ENCODE measurements around the gene SMTN. TPM values are rescaled to one million over a fixed set of nuclear protein-coding genes. Genes with fewer than 3 reads are reported as not detected.

Gene SMTN
- total and polyA plus RNA-seq, 9 of the 15 experiments (the other 6 are each of a cell fraction or from before 2014, with no cell fraction given): 2.5 to 41.1 (median 16.1) TPM

DNA sequence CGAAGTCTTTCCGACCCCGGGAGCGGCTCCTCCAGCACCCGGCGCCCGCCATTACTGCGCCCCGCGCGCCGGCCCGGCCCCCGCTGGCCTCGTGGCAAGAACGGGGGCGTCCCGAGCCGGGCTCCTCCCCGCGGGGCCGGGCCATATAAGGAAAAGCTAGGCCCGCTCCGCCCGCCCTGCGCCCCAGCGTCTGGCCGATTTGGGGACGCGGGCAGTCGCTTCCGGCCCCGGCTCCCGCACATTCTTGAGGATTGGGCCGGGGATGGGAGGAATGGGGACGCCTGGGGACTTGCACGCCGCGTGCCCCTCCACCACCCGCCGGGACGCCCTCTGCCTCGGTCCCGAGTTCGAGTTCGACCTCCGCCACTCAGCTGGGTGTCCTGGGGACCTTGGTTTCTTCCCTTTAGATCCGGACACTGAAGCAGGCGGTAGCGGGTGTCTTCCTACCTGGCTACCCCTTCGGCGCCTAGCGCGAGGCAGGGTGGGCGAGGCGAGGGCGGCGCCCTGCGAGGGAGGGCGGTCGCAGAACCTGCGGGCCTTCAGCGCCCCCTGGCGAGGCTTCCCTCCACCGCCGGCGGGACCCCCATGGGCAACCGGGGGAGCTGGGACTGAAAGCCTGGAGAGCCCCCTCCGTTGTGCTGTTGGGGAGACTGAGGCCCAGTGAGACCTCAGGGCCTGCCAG is 3.8 kb downstream of the SMTN start (continued):
- TF ChIP-seq FUS (optimal IDR thresholded peaks at IDR 0.05; ENCODE audit: low read depth, low read length) (no peak), MCM7 (IDR thresholded peaks at IDR 0.05) (no peak), SMARCE1 (IDR thresholded peaks at IDR 0.05) (no peak), GABPB2 (CRISPR knock-in tag; conservative IDR thresholded peaks at IDR 0.05) (no peak), MAFF (IDR thresholded peaks at IDR 0.05; ENCODE audit: low read length) (no peak), RBM39 (optimal IDR thresholded peaks at IDR 0.05; ENCODE audit: low read depth, low read length) (no peak), XRCC3 (IDR thresholded peaks at IDR 0.05) (no peak), SUPT5H (IDR thresholded peaks at IDR 0.05) (peak; percentile 67), POLR2A (conservative IDR thresholded peaks at IDR 0.05) (peak; percentile 82), KDM1A (IDR thresholded peaks at IDR 0.05) (no peak), SRSF7 (optimal IDR thresholded peaks at IDR 0.05; ENCODE audit: low read depth, low read length) (no peak), POLR3G (IDR thresholded peaks at IDR 0.05; ENCODE audit: extremely low read depth, insufficient read length, insufficient replicate concordance) (no peak), ELF2 (CRISPR knock-in tag; IDR thresholded peaks at IDR 0.05) (peak; percentile 45; the same call in 1 of the 2 replicates)
- TF ChIP-seq, protein P1, sequence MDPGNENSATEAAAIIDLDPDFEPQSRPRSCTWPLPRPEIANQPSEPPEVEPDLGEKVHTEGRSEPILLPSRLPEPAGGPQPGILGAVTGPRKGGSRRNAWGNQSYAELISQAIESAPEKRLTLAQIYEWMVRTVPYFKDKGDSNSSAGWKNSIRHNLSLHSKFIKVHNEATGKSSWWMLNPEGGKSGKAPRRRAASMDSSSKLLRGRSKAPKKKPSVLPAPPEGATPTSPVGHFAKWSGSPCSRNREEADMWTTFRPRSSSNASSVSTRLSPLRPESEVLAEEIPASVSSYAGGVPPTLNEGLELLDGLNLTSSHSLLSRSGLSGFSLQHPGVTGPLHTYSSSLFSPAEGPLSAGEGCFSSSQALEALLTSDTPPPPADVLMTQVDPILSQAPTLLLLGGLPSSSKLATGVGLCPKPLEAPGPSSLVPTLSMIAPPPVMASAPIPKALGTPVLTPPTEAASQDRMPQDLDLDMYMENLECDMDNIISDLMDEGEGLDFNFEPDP (CRISPR knock-in tag; IDR thresholded peaks at IDR 0.05): no peak
- TF ChIP-seq, protein P2, sequence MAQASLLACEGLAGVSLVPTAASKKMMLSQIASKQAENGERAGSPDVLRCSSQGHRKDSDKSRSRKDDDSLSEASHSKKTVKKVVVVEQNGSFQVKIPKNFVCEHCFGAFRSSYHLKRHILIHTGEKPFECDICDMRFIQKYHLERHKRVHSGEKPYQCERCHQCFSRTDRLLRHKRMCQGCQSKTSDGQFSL (CRISPR knock-in tag; IDR thresholded peaks at IDR 0.05): peak; percentile 66; the same call in 1 of the 2 replicates
- TF ChIP-seq, protein P2 (tag; IDR thresholded peaks at IDR 0.05): no peak
- TF ChIP-seq, protein P3, sequence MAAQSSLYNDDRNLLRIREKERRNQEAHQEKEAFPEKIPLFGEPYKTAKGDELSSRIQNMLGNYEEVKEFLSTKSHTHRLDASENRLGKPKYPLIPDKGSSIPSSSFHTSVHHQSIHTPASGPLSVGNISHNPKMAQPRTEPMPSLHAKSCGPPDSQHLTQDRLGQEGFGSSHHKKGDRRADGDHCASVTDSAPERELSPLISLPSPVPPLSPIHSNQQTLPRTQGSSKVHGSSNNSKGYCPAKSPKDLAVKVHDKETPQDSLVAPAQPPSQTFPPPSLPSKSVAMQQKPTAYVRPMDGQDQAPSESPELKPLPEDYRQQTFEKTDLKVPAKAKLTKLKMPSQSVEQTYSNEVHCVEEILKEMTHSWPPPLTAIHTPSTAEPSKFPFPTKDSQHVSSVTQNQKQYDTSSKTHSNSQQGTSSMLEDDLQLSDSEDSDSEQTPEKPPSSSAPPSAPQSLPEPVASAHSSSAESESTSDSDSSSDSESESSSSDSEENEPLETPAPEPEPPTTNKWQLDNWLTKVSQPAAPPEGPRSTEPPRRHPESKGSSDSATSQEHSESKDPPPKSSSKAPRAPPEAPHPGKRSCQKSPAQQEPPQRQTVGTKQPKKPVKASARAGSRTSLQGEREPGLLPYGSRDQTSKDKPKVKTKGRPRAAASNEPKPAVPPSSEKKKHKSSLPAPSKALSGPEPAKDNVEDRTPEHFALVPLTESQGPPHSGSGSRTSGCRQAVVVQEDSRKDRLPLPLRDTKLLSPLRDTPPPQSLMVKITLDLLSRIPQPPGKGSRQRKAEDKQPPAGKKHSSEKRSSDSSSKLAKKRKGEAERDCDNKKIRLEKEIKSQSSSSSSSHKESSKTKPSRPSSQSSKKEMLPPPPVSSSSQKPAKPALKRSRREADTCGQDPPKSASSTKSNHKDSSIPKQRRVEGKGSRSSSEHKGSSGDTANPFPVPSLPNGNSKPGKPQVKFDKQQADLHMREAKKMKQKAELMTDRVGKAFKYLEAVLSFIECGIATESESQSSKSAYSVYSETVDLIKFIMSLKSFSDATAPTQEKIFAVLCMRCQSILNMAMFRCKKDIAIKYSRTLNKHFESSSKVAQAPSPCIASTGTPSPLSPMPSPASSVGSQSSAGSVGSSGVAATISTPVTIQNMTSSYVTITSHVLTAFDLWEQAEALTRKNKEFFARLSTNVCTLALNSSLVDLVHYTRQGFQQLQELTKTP (IDR thresholded peaks at IDR 0.05; ENCODE audit: low read depth in 1 of 2, partially characterized antibody in 2 of 2): no peak
- TF ChIP-seq, protein P4, sequence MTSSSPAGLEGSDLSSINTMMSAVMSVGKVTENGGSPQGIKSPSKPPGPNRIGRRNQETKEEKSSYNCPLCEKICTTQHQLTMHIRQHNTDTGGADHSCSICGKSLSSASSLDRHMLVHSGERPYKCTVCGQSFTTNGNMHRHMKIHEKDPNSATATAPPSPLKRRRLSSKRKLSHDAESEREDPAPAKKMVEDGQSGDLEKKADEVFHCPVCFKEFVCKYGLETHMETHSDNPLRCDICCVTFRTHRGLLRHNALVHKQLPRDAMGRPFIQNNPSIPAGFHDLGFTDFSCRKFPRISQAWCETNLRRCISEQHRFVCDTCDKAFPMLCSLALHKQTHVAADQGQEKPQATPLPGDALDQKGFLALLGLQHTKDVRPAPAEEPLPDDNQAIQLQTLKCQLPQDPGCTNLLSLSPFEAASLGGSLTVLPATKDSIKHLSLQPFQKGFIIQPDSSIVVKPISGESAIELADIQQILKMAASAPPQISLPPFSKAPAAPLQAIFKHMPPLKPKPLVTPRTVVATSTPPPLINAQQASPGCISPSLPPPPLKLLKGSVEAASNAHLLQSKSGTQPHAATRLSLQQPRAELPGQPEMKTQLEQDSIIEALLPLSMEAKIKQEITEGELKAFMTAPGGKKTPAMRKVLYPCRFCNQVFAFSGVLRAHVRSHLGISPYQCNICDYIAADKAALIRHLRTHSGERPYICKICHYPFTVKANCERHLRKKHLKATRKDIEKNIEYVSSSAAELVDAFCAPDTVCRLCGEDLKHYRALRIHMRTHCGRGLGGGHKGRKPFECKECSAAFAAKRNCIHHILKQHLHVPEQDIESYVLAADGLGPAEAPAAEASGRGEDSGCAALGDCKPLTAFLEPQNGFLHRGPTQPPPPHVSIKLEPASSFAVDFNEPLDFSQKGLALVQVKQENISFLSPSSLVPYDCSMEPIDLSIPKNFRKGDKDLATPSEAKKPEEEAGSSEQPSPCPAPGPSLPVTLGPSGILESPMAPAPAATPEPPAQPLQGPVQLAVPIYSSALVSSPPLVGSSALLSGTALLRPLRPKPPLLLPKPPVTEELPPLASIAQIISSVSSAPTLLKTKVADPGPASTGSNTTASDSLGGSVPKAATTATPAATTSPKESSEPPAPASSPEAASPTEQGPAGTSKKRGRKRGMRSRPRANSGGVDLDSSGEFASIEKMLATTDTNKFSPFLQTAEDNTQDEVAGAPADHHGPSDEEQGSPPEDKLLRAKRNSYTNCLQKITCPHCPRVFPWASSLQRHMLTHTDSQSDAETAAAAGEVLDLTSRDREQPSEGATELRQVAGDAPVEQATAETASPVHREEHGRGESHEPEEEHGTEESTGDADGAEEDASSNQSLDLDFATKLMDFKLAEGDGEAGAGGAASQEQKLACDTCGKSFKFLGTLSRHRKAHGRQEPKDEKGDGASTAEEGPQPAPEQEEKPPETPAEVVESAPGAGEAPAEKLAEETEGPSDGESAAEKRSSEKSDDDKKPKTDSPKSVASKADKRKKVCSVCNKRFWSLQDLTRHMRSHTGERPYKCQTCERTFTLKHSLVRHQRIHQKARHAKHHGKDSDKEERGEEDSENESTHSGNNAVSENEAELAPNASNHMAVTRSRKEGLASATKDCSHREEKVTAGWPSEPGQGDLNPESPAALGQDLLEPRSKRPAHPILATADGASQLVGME (CRISPR knock-in tag; IDR thresholded peaks at IDR 0.05): no peak

All from K562 (cell line).